ENCODE measurements around the gene LSM3. TPM values are rescaled to one million over a fixed set of nuclear protein-coding genes. Genes with fewer than 3 reads are reported as not detected.

The LSM3 gene
- total and polyA plus RNA-seq, 3 experiments from 2014 or later = 22.9 to 26.6 (median 25.8) TPM

DNA sequence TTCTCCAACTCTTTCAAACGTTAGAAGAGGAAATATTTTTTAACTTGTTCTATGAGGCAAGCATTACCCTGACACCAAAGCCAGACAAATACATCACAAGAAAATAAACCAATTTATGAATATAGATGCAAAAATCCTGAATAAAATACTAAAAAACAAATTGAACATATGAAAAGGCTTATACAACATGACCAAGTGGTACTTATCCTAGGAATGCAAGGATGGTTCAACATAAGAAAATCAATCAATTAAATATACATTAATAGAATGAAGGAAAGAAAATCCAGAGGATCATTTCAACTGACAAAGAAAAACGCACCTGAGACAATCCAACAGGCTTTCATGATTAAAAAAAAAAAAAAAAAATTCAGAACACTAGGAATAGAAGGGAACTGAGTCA lies 17.3 kb upstream of the LSM3 start:
- DNase-seq = no peak
- H3K27ac Mint-ChIP-seq = peak overlapping the region in 2 of 8 donors; percentile 11 to 32
- ChIA-PET POLR2A (interaction anchor here (0.7 to 2.1 kb wide), 2 partner anchors 16 to 17 kb away, joined by 3 to 8 read pairs; partner anchors contain the start of genes LSM3 and XPC), CTCF (no interaction called here)
- peaks cover 56 to 99% (median 62%) of the 10 kb centered on the region in 3 donors for H3K36me3 Mint-ChIP-seq
- no peak overlapping the region for H3K4me3 Mint-ChIP-seq
- no peaks in the 10 kb centered on the region for H3K4me1 ChIP-seq (ENCODE audit: insufficient read depth, low read length)
- H3K9me3 Mint-ChIP-seq = peaks cover 6 to 16% (median 10%) of the 10 kb centered on the region in 5 donors
- no peak overlapping the region for H3K27ac ChIP-seq (ENCODE audit: low read depth, low read length)
- no peaks in the 10 kb centered on the region for H3K27me3 Mint-ChIP-seq
- peaks cover 11 to 22% (median 16%) of the 10 kb centered on the region in 3 donors for H3K4me1 Mint-ChIP-seq
- H3K27me3 ChIP-seq (ENCODE audit: insufficient read depth, low read length, poor library complexity, severe bottlenecking) = no peaks in the 10 kb centered on the region
- peaks cover 93% of the 10 kb centered on the region for H3K36me3 ChIP-seq (ENCODE audit: insufficient read depth, low read length)
- H3K9me3 ChIP-seq (ENCODE audit: low read length) = peaks cover 7% of the 10 kb centered on the region
- no peak overlapping the region for H3K4me3 ChIP-seq (ENCODE audit: low read length)

DNA sequence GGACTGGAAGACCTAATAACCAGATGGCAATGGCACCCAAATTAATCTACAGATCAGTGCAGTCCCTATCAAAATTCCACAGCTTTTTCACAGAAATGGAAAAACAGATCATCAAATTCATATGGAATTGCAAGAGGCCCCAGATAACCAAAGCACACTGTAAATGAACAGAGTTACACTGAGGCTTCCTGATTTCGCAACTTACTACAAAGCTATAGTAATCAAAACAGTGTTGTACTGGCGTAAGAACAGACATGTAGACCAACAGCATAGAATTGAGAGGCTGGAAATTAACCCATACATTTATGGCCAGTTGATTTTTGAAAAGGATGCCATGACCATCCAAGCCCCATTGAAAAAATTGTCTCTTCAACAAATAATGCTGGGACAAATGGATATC lies 16.4 kb upstream of the LSM3 start:
- ChIA-PET POLR2A (interaction anchor here (0.6 to 2.1 kb wide), 2 partner anchors 17 to 271 kb away, joined by 3 to 8 read pairs; partner anchors contain the start of genes LSM3 and XPC), CTCF (interaction anchor here (0.8 kb wide), 1 partner anchor 9 kb away, joined by 3 read pairs; no protein-coding TSS in a partner anchor)
- H3K27ac Mint-ChIP-seq = no peak overlapping the region
- H3K36me3 Mint-ChIP-seq = peaks cover 58 to 99% (median 67%) of the 10 kb centered on the region in 3 donors
- peaks cover 7% of the 10 kb centered on the region for H3K9me3 ChIP-seq (ENCODE audit: low read length)
- no peaks in the 10 kb centered on the region for H3K27me3 ChIP-seq (ENCODE audit: insufficient read depth, low read length, poor library complexity, severe bottlenecking)
- peaks cover 93% of the 10 kb centered on the region for H3K36me3 ChIP-seq (ENCODE audit: insufficient read depth, low read length)
- peaks cover 9 to 23% (median 19%) of the 10 kb centered on the region in 3 donors for H3K4me1 Mint-ChIP-seq
- H3K4me3 ChIP-seq (ENCODE audit: low read length) = no peak overlapping the region
- DNase-seq = no peak
- H3K27ac ChIP-seq (ENCODE audit: low read depth, low read length) = no peak overlapping the region
- no peaks in the 10 kb centered on the region for H3K4me1 ChIP-seq (ENCODE audit: insufficient read depth, low read length)
- H3K9me3 Mint-ChIP-seq = peaks cover 6 to 16% (median 10%) of the 10 kb centered on the region in 5 donors
- H3K27me3 Mint-ChIP-seq = no peaks in the 10 kb centered on the region
- no peak overlapping the region for H3K4me3 Mint-ChIP-seq

DNA sequence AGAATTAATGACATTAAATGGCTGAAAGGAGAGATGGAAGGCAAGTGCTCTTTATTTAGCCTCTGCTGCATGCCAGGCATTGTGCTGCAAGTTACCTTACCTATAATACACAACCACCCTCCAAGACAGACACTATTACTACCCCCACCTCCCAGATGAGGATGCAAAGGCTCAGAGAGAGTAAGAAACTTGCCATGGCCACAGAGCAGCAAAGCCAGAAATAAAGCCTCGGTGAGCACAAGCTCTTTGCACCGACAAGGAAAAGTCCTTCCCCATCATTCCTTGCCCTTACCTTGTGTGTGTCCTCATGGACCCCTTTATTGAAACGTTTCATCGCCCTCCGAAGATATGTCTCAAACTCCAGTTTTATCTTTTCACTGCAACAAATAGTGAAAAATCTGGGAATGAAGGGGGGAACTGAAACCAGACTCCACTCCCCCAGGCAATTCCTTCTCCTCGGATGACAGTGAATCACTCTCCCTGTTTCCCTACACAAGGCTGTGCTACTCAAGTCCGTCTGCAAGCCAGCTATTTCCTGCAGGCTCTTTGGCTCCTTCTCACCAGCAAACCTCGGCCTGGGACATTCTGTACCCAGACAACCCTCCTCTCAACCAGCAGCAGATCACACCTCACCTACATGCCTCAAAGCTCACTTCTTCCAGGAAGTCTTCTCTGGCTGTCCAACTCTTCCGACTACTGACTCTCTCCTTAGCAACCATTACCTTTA lies 11.6 kb upstream of the LSM3 start:
- Histone ChIP-seq H3K27ac (ENCODE audit: low read depth, low read length) (no peak overlapping the region), H3K4me3 (ENCODE audit: low read length) (no peak overlapping the region), H3K9me3 (ENCODE audit: low read length) (peaks cover under 1% of the 10 kb centered on the region), H3K4me1 (ENCODE audit: insufficient read depth, low read length) (no peaks in the 10 kb centered on the region), H3K27me3 (ENCODE audit: insufficient read depth, low read length, poor library complexity, severe bottlenecking) (no peaks in the 10 kb centered on the region), H3K36me3 (ENCODE audit: insufficient read depth, low read length) (peaks cover 98% of the 10 kb centered on the region)
- POLR2A ChIA-PET = no interaction called here
- DNase-seq = no peak
- Mint-ChIP-seq H3K36me3 (peaks cover 60 to 99% (median 69%) of the 10 kb centered on the region in 3 donors), H3K4me3 (no peak overlapping the region), H3K27me3 (no peaks in the 10 kb centered on the region), H3K9me3 (peaks cover 0 to 4% (median 0%) of the 10 kb centered on the region in 5 donors), H3K27ac (peak overlapping the region in 4 of 8 donors; percentile 2 to 80 (median 46)), H3K4me1 (peaks cover 27 to 54% (median 44%) of the 10 kb centered on the region in 3 donors)
- CTCF ChIA-PET = interaction anchor here (1.8 kb wide), 1 partner anchor 22 kb away, joined by 5 read pairs; no protein-coding TSS in a partner anchor

DNA sequence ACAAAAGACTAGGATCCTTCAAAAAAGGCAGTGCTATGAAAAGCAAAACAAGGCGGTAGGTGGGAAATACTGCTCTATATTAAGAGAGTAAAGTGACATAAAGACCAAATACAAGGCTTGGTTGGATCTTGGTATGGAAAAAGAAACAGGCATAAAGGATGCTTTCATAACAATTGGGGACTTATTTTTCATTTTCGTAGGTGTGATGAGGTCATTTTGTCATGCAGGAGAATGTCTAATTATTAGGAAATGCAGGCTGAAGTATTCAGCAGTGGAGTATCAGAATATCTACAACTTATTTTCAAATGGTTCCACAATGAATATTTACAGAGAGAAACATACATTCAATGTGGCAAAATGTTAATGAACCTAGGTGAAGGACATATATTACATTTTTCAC lies 9.2 kb upstream of the LSM3 start:
- H3K36me3 Mint-ChIP-seq = peaks cover 47 to 89% (median 52%) of the 10 kb centered on the region in 3 donors
- ChIA-PET CTCF (interaction anchor here (1.6 kb wide), 1 partner anchor 25 kb away, joined by 3 read pairs; no protein-coding TSS in a partner anchor), POLR2A (interaction anchor here (1.3 to 1.5 kb wide), 2 partner anchors 9 to 25 kb away, joined by 3 to 5 read pairs; partner anchors contain the start of genes LSM3 and XPC)
- no peak for DNase-seq
- Histone ChIP-seq H3K9me3 (ENCODE audit: low read length) (no peaks in the 10 kb centered on the region), H3K27me3 (ENCODE audit: insufficient read depth, low read length, poor library complexity, severe bottlenecking) (no peaks in the 10 kb centered on the region), H3K4me1 (ENCODE audit: insufficient read depth, low read length) (peaks cover 16% of the 10 kb centered on the region), H3K4me3 (ENCODE audit: low read length) (no peak overlapping the region), H3K36me3 (ENCODE audit: insufficient read depth, low read length) (peaks cover 82% of the 10 kb centered on the region), H3K27ac (ENCODE audit: low read depth, low read length) (no peak overlapping the region)
- no peaks in the 10 kb centered on the region for H3K9me3 Mint-ChIP-seq
- no peaks in the 10 kb centered on the region for H3K27me3 Mint-ChIP-seq
- no peak overlapping the region for H3K4me3 Mint-ChIP-seq
- peak overlapping the region in 1 of 8 donors; percentile 35 for H3K27ac Mint-ChIP-seq
- peaks cover 37 to 71% (median 58%) of the 10 kb centered on the region in 3 donors for H3K4me1 Mint-ChIP-seq

DNA sequence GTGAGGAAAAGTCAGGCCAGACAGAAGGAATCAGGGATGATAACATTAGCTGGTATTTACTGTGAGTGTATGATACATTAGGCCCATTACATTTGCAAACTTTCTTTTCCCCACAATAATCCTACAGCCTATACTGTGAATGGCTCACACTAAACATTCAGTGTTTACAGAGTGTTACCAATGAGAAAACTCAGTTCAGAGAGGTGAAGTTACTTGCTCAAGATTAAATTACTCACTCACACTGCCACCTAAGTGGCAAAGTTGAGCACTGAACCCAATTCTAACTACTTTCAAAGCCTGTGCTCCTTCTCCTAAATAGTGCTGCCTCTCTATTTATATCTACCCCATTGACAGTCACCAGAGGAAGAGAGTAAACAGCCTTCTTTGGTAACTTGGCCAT lies 8.7 kb upstream of the LSM3 start:
- POLR2A ChIA-PET = interaction anchor here (1.3 to 1.5 kb wide), 2 partner anchors 9 to 25 kb away, joined by 3 to 5 read pairs; partner anchors contain the start of genes LSM3 and XPC
- Histone ChIP-seq H3K27me3 (ENCODE audit: insufficient read depth, low read length, poor library complexity, severe bottlenecking) (no peaks in the 10 kb centered on the region), H3K4me1 (ENCODE audit: insufficient read depth, low read length) (peaks cover 21% of the 10 kb centered on the region), H3K36me3 (ENCODE audit: insufficient read depth, low read length) (peaks cover 78% of the 10 kb centered on the region), H3K9me3 (ENCODE audit: low read length) (no peaks in the 10 kb centered on the region), H3K4me3 (ENCODE audit: low read length) (no peak overlapping the region), H3K27ac (ENCODE audit: low read depth, low read length) (no peak overlapping the region)
- Mint-ChIP-seq H3K36me3 (peaks cover 43 to 84% (median 48%) of the 10 kb centered on the region in 3 donors), H3K4me3 (no peak overlapping the region), H3K27ac (peak overlapping the region in 1 of 8 donors; percentile 25), H3K4me1 (peaks cover 39 to 72% (median 62%) of the 10 kb centered on the region in 3 donors), H3K27me3 (no peaks in the 10 kb centered on the region), H3K9me3 (no peaks in the 10 kb centered on the region)
- DNase-seq = no peak
- CTCF ChIA-PET = interaction anchor here (1.5 to 1.6 kb wide), 2 partner anchors 17 to 25 kb away, joined by 3 to 6 read pairs; no protein-coding TSS in a partner anchor

DNA sequence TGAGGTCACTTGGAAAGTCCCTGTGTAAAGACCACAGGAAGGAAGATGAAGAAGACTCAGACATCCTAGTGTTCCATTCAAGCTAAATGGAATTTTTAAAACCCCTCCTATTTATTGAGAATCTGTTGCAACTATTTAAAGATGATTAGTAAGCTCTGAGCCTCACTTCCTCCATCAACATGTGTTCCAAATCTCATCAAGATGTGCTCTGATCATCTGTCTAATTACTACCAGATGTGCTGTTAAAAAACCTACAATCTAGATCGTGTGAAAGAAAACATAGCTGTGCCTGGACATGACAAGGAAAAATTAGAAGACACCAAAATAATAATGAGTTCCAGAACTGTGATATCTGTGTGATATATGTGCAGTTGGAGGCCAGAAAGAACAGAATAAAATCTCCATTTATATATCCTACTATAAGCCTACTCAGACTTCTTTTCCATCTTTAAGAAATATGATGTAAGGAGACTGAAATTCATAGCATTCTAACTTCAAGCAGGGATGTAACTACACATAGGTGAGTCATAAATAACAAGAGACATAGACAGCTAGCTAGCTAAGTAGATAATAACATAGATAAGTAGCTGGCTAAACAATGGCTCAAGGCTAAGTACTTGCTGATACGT lies 8.0 kb upstream of the LSM3 start:
- no peaks in the 10 kb centered on the region for H3K27me3 Mint-ChIP-seq
- DNase-seq = no peak
- H3K4me3 Mint-ChIP-seq = no peak overlapping the region
- H3K36me3 Mint-ChIP-seq = peaks cover 40 to 77% (median 41%) of the 10 kb centered on the region in 3 donors
- no peak overlapping the region for H3K27ac ChIP-seq (ENCODE audit: low read depth, low read length)
- no peak overlapping the region for H3K4me3 ChIP-seq (ENCODE audit: low read length)
- peaks cover 70% of the 10 kb centered on the region for H3K36me3 ChIP-seq (ENCODE audit: insufficient read depth, low read length)
- H3K9me3 Mint-ChIP-seq = no peaks in the 10 kb centered on the region
- no peaks in the 10 kb centered on the region for H3K27me3 ChIP-seq (ENCODE audit: insufficient read depth, low read length, poor library complexity, severe bottlenecking)
- H3K4me1 ChIP-seq (ENCODE audit: insufficient read depth, low read length) = peaks cover 28% of the 10 kb centered on the region
- H3K27ac Mint-ChIP-seq = peak overlapping the region in 4 of 8 donors; percentile 25 to 77 (median 33)
- H3K4me1 Mint-ChIP-seq = peaks cover 47 to 77% (median 70%) of the 10 kb centered on the region in 3 donors
- no peaks in the 10 kb centered on the region for H3K9me3 ChIP-seq (ENCODE audit: low read length)
- POLR2A ChIA-PET = interaction anchor here (1.5 kb wide), 1 partner anchor 26 kb away, joined by 3 read pairs; no protein-coding TSS in a partner anchor
- CTCF ChIA-PET = interaction anchor here (1.0 to 1.6 kb wide), 3 partner anchors 18 to 26 kb away, joined by 3 to 6 read pairs (median 3); no protein-coding TSS in a partner anchor

DNA sequence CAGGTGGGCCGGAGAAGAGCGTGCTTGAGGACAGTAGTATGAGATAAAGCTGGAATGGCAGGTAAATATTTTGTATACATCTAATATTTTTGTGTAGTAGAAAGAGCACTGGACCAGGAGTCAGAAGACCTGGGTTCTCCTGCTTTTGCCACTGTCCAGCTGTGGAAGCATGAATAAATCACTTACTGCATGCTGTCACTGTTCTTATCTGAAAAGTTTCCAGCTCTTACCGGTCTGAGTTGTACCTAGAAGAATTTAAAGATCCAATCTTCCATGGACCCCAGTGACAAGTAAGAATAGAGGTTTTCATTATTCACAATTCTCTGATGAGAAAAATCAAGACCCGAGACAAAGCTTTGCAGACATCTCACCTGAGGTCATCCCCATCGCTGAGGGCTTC lies 6.1 kb upstream of the LSM3 start:
- Histone ChIP-seq H3K27me3 (ENCODE audit: insufficient read depth, low read length, poor library complexity, severe bottlenecking) (no peaks in the 10 kb centered on the region), H3K27ac (ENCODE audit: low read depth, low read length) (no peak overlapping the region), H3K9me3 (ENCODE audit: low read length) (no peaks in the 10 kb centered on the region), H3K4me3 (ENCODE audit: low read length) (no peak overlapping the region), H3K4me1 (ENCODE audit: insufficient read depth, low read length) (peaks cover 39% of the 10 kb centered on the region), H3K36me3 (ENCODE audit: insufficient read depth, low read length) (peaks cover 53% of the 10 kb centered on the region)
- Mint-ChIP-seq H3K9me3 (no peaks in the 10 kb centered on the region), H3K27ac (peak overlapping the region in 3 of 8 donors; percentile 14 to 73 (median 55)), H3K4me1 (peaks cover 55 to 82% (median 74%) of the 10 kb centered on the region in 3 donors), H3K27me3 (no peaks in the 10 kb centered on the region), H3K4me3 (no peak overlapping the region), H3K36me3 (peaks cover 25 to 62% (median 30%) of the 10 kb centered on the region in 3 donors)
- DNase-seq = no peak
- POLR2A ChIA-PET = no interaction called here
- CTCF ChIA-PET = no interaction called here
